HepG2 (cell line): ENCODE results near the gene ACACB. TPM values are rescaled to one million over a fixed set of nuclear protein-coding genes. Genes with fewer than 3 reads are reported as not detected.
A peak's percentile ranks its signal among the peaks of the same experiment; 100 is the strongest.

Source experiments
- ATAC-seq: fragments of 200-7000 bp; cut with Tn5 transposase; 3 replicates; pipeline ENCODE4 v1.9.1; 2020; ENCODE audit warnings: mild to moderate bottlenecking, moderate library complexity
- BruUV-seq: library from RNA; stranded (reverse); fragments of 400-500 nt; replicated peaks from 2 replicates; lab custom pipeline; 2021; lab: Mats Ljungman, UMichigan
- CTCF ChIA-PET: fragments of 300-600 bp; formaldehyde crosslinking; extraction: SDS; loops from one replicate; lab custom pipeline; 2021; ENCODE audit warnings: low total read pairs, inconsistent platforms, low intra/inter-chr PET ratio; lab: Yijun Ruan, JAX
- POLR2A ChIA-PET: fragments of 350-600 bp; sonication (Branson Sonifier 250); formaldehyde crosslinking; loops from one replicate; lab custom pipeline; 2020; ENCODE audit warnings: antibody characterized with exemption, inconsistent platforms; lab: Yijun Ruan, JAX
- DNase-seq: peaks from one replicate; pipeline ENCODE4 v3.0.0-alpha.2; 2015; ENCODE audit warnings: low spot score
- FAIRE-seq: peaks from 3 replicates; lab custom pipeline; 2011; peaks lifted over from hg19 to GRCh38; lab: Jason Lieb, UNC
- H2AFZ ChIP-seq: one replicate; pipeline ENCODE4 v1.6.1; 2011; ENCODE audit warnings: low read length, inconsistent platforms
- H3K27ac ChIP-seq: fragments of 300-600 bp; 3 replicates; pipeline ENCODE4 v1.8.0; 2011; ENCODE audit warnings: mixed run types, mild to moderate bottlenecking, mixed read lengths, low read length, inconsistent platforms; ENCODE audit not compliant: insufficient read depth; ENCODE audit errors: extremely low read length
- H3K27me3 ChIP-seq, 2 experiments: fragments of 200-600 bp in 1 of 2; 2 replicates in 1 of 2; 3 replicates in 1 of 2; pipeline versions ENCODE4 v1.6.0 to v1.8.0; 2011; ENCODE audit warnings: low read length in 2 of 2, mild to moderate bottlenecking in 2 of 2, moderate library complexity in 2 of 2, inconsistent platforms in 1 of 2; ENCODE audit not compliant: insufficient read depth in 2 of 2, control insufficient read depth in 1 of 2
- H3K36me3 ChIP-seq, 2 experiments: fragments of 200-600 bp in 1 of 2; replicated peaks in 1 of 2; 2 replicates in 1 of 2; 3 replicates in 1 of 2; pipeline versions ENCODE4 v1.5.1 to v1.8.0; 2011; ENCODE audit warnings: low read length in 2 of 2, inconsistent platforms in 1 of 2; ENCODE audit not compliant: insufficient read depth in 2 of 2, control insufficient read depth in 1 of 2
- H3K4me1 ChIP-seq: 2 replicates; pipeline ENCODE4 v1.5.1; 2012; ENCODE audit warnings: low read length, inconsistent platforms; ENCODE audit not compliant: insufficient read depth
- H3K4me2 ChIP-seq: 2 replicates; pipeline ENCODE4 v1.6.0; 2011; ENCODE audit warnings: low read depth, low read length, inconsistent platforms
- H3K4me3 ChIP-seq, 3 experiments: fragments of 200-600 bp in 1 of 3; sonication (generic), shearing (Covaris generic) in 1 of 3; replicated peaks in 1 of 3; 2 replicates each; pipeline ENCODE4 v1.5.1; 2011 to 2016; ENCODE audit warnings: low read length in 3 of 3, inconsistent platforms in 2 of 3, low read depth in 2 of 3, mild to moderate bottlenecking in 2 of 3, control low read depth in 1 of 3, mixed read lengths in 1 of 3; ENCODE audit not compliant: insufficient read depth in 1 of 3
- H3K79me2 ChIP-seq: one replicate; pipeline ENCODE4 v1.6.1; 2011; ENCODE audit warnings: low read length, inconsistent platforms; ENCODE audit not compliant: insufficient read depth
- H3K9ac ChIP-seq: 2 replicates; pipeline ENCODE4 v1.6.0; 2011; ENCODE audit warnings: mild to moderate bottlenecking, low read depth, low read length, inconsistent platforms; ENCODE audit not compliant: insufficient read depth
- H3K9me3 ChIP-seq: 2 replicates; pipeline ENCODE4 v1.5.1; 2012; ENCODE audit warnings: mild to moderate bottlenecking, low read length
- H4K20me1 ChIP-seq: 2 replicates; pipeline ENCODE4 v1.6.0; 2011; ENCODE audit warnings: inconsistent platforms, mild to moderate bottlenecking, low read length, moderate library complexity; ENCODE audit not compliant: insufficient read depth
- ARHGAP35 ChIP-seq: sonication (generic); formaldehyde crosslinking; IDR thresholded peaks from 2 replicates; pipeline ENCODE4 v1.9.0; 2022; ENCODE audit warnings: mild to moderate bottlenecking, inconsistent platforms, moderate library complexity, missing genetic modification reagents, borderline replicate concordance
- ARNTL ChIP-seq: sonication (generic); formaldehyde crosslinking; IDR thresholded peaks from 2 replicates; pipeline ENCODE4 v1.4.0; 2020; ENCODE audit warnings: mild to moderate bottlenecking, missing genetic modification reagents
- BHLHE40 ChIP-seq: IDR thresholded peaks from 2 replicates; pipeline ENCODE4 v1.6.1; 2011; ENCODE audit warnings: low read length, improper control_type of control experiment
- CEBPG ChIP-seq: IDR thresholded peaks from 2 replicates; pipeline ENCODE4 v1.6.1; 2016
- DPF2 ChIP-seq: sonication (generic); formaldehyde crosslinking; IDR thresholded peaks from 2 replicates; pipeline ENCODE4 v1.4.0; 2020; ENCODE audit warnings: mild to moderate bottlenecking, low read depth, missing genetic modification reagents, borderline replicate concordance
- HMG20A ChIP-seq: IDR thresholded peaks from 2 replicates; pipeline ENCODE4 v1.6.1; 2016; ENCODE audit warnings: borderline replicate concordance
- HNRNPL ChIP-seq: fragments of 200-400 bp; formaldehyde crosslinking; IDR thresholded peaks from 2 replicates; pipeline ENCODE4 v1.6.1; 2017; ENCODE audit warnings: mild to moderate bottlenecking, low read depth, low read length
- HNRNPLL ChIP-seq: fragments of 200-400 bp; formaldehyde crosslinking; IDR thresholded peaks from 2 replicates; pipeline ENCODE4 v1.6.1; 2017; ENCODE audit warnings: mild to moderate bottlenecking, low read depth, low read length; ENCODE audit not compliant: poor library complexity, severe bottlenecking
- HOXA3 ChIP-seq: sonication (generic); formaldehyde crosslinking; IDR thresholded peaks from 2 replicates; pipeline ENCODE4 v1.5.0; 2020; ENCODE audit warnings: missing genetic modification reagents
- NKX3-1 ChIP-seq: sonication (generic); formaldehyde crosslinking; IDR thresholded peaks from 2 replicates; pipeline ENCODE4 v1.5.0; 2020; ENCODE audit warnings: missing genetic modification reagents
- RARA ChIP-seq: IDR thresholded peaks from 2 replicates; pipeline ENCODE4 v1.6.1; 2016; ENCODE audit warnings: missing genetic modification reagents, missing compliant biosample characterization
- RXRA ChIP-seq: sonication (generic); formaldehyde crosslinking; IDR thresholded peaks from 2 replicates; pipeline ENCODE4 v1.5.1; 2020; ENCODE audit warnings: missing genetic modification reagents
- STAG1 ChIP-seq: sonication (generic); formaldehyde crosslinking; IDR thresholded peaks from 2 replicates; pipeline ENCODE4 v1.4.0; 2020; ENCODE audit warnings: missing genetic modification reagents
- TP53 ChIP-seq: sonication (generic); formaldehyde crosslinking; conservative IDR thresholded peaks from 2 replicates; pipeline ENCODE4 v1.4.0; 2020; ENCODE audit warnings: missing genetic modification reagents
- YEATS2 ChIP-seq: sonication (generic); formaldehyde crosslinking; IDR thresholded peaks from 2 replicates; pipeline ENCODE4 v1.4.0; 2020; ENCODE audit warnings: missing genetic modification reagents, borderline replicate concordance
- ZFP36 ChIP-seq: fragments of 150-350 bp; IDR thresholded peaks from 2 replicates; pipeline ENCODE4 v1.6.1; 2018; ENCODE audit warnings: borderline replicate concordance, low read length, low read depth; ENCODE audit not compliant: partially characterized antibody
- ZNF12 ChIP-seq: sonication (generic); formaldehyde crosslinking; IDR thresholded peaks from 2 replicates; pipeline ENCODE4 v1.5.0; 2020; ENCODE audit warnings: missing genetic modification reagents
- ZNF263 ChIP-seq: sonication (generic); formaldehyde crosslinking; IDR thresholded peaks from 2 replicates; pipeline ENCODE4 v1.4.0; 2020; ENCODE audit warnings: missing genetic modification reagents
- ZNF577 ChIP-seq: sonication (generic); formaldehyde crosslinking; IDR thresholded peaks from 2 replicates; pipeline ENCODE4 v1.4.0; 2020; ENCODE audit warnings: mild to moderate bottlenecking, low read depth, missing genetic modification reagents, borderline replicate concordance
- ZNF788 ChIP-seq: sonication (generic); formaldehyde crosslinking; IDR thresholded peaks from 2 replicates; pipeline ENCODE4 v1.5.0; 2020; ENCODE audit warnings: mild to moderate bottlenecking, missing genetic modification reagents, borderline replicate concordance
- ZSCAN22 ChIP-seq: sonication (generic); formaldehyde crosslinking; IDR thresholded peaks from 2 replicates; pipeline ENCODE4 v1.4.0; 2020; ENCODE audit warnings: mild to moderate bottlenecking, missing genetic modification reagents
- WGBS: methylation state at CpG from one replicate; pipeline ENCODE4 v1.1.6; 2017; ENCODE audit warnings: low lambda C conversion rate; 5-methylcytosine and 5-hydroxymethylcytosine counted together
- in situ Hi-C: cut with HindIII; loops from 2 replicates; pipeline ENCODE4 v1.10.0; 2017; ENCODE audit warnings: low pct_unique_long_range_greater_than_20kb; ENCODE audit not compliant: extremely low pct_ligation_motif_present
- intact Hi-C: fragments of 100-400 bp; cut with micrococcal nuclease; formaldehyde crosslinking; loops from one replicate; pipeline ENCODE4 v1.10.0; 2022; ENCODE audit not compliant: unreplicated experiment
- polyA plus RNA-seq, 8 experiments: library from polyadenylated mRNA; depleted of rRNA in 3 of 8; stranded (reverse) in 7 of 8; unstranded in 1 of 8; fragments of >200 nt; fragmentation: Illumina TruSeq in 4 of 8; extraction: Trizol in 4 of 8; gene quantifications; 2 replicates each; pipeline versions ENCODE4 v1.2.1 to v1.2.3, GENCODE V29; 2011 to 2016; ENCODE audit warnings: low read depth in 4 of 8, missing spikeins in 1 of 8, mixed read lengths in 1 of 8; ENCODE audit not compliant: insufficient read depth in 1 of 8
- total RNA-seq, 5 experiments: library from RNA; depleted of rRNA; stranded (reverse); fragments of >200 nt; fragmentation: Illumina TruSeq; extraction: Trizol; gene quantifications; 2 replicates each; pipeline ENCODE4 v1.2.3, GENCODE V29; 2016; ENCODE audit warnings: low read depth in 1 of 5
- TF ChIP-seq, protein P1 (sequence below): sonication (generic); formaldehyde crosslinking; IDR thresholded peaks from 2 replicates; pipeline ENCODE4 v1.4.0; 2020; ENCODE audit warnings: missing genetic modification reagents
- TF ChIP-seq, protein P2 (sequence below): sonication (generic); formaldehyde crosslinking; IDR thresholded peaks from 2 replicates; pipeline ENCODE4 v1.4.0; 2020; ENCODE audit warnings: missing genetic modification reagents

ACACB gene
- total and polyA plus RNA-seq, 2 of the 13 experiments (the other 11 are each of a cell fraction or from before 2014, with no cell fraction given), result 6.2 to 8.6 TPM

DNA sequence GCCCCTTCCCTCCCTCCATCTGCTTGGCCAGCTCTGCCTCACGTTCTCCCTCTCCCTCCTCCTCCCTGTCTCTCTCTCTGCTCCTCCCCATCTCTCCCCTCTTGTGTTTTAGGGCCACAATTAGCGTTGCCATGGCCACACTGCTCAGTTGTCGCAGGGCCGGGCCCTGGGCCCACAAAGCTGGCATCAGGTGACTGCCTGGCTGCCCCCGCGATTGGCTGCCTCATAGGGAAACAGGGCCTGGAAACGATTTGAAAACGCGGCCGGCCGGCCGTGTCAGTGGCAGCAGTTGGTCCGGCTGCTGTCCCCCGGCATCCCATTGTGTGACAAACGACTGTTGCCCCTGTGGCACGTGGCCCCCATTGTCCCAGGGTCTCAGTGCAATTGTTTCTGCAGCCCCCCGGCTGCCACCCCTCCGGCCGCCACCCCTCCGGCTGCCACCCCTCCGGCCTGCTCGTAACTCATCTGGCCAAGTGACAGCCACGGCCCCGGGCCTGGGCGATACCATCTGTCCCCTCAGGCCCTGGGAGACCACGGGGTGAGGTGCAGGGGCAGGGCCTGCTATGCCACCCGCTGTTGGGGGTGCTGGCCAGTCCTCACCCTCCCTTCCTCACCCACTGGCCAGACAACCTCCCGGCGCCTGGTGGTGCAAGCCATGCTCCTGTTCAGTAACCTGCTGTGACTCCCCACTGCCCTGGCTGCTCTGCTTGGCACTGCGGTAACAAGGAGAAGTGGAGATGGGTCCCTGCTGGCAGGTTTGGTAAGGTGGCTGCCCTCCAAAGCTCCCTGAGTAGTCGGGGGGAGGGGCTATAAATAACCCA, 175.3 kb downstream of the ACACB start:
- WGBS, result 37% methylated on average over 11 of the region's 31 CpGs
- Histone ChIP-seq H3K4me1 (peaks cover 7% of the 10 kb centered on the region), H3K27me3 (peaks cover 0 to 4% of the 10 kb centered on the region in 2 experiments; a peak in 1 of 5 replicates), H3K9ac (no peak overlapping the region), H2AFZ (no peak overlapping the region), H3K79me2 (no peaks in the 10 kb centered on the region), H3K27ac (no peak overlapping the region), H4K20me1 (no peaks in the 10 kb centered on the region), H3K36me3 (no peaks in the 10 kb centered on the region), H3K4me3 (no peak overlapping the region), H3K9me3 (no peaks in the 10 kb centered on the region), H3K4me2 (peak overlapping the region; percentile 27; the same call in 1 of the 2 replicates)
- BruUV-seq, result no TSS peak
- peak; percentile 39 for ATAC-seq
- CTCF ChIA-PET, result no interaction called here
- intact Hi-C loops, result no loop called here
- no peak for FAIRE-seq
- in situ Hi-C loops, result no loop called here
- POLR2A ChIA-PET, result no interaction called here
- DNase-seq, result no peak
- TF ChIP-seq HNRNPLL (peak; percentile 21), RXRA (CRISPR knock-in tag) (no peak), HNRNPL (0 out of 2 replicates have a peak, but pooled peaks have one; percentile 29), ARNTL (no peak), DPF2 (CRISPR knock-in tag) (no peak), ZFP36 (peak; percentile 4), ZSCAN22 (CRISPR knock-in tag) (no peak), ZNF263 (CRISPR knock-in tag) (peak; percentile 47; the same call in 1 of the 2 replicates), NKX3-1 (CRISPR knock-in tag) (no peak), TP53 (CRISPR knock-in tag) (no peak), ZNF577 (no peak), ZNF12 (no peak), ZNF788 (no peak), STAG1 (CRISPR knock-in tag) (no peak), HOXA3 (no peak), BHLHE40 (no peak), ARHGAP35 (CRISPR knock-in tag) (no peak), HMG20A (CRISPR knock-in tag) (no peak), RARA (CRISPR knock-in tag) (no peak), YEATS2 (CRISPR knock-in tag) (no peak), CEBPG (no peak)
- TF ChIP-seq, protein P1, sequence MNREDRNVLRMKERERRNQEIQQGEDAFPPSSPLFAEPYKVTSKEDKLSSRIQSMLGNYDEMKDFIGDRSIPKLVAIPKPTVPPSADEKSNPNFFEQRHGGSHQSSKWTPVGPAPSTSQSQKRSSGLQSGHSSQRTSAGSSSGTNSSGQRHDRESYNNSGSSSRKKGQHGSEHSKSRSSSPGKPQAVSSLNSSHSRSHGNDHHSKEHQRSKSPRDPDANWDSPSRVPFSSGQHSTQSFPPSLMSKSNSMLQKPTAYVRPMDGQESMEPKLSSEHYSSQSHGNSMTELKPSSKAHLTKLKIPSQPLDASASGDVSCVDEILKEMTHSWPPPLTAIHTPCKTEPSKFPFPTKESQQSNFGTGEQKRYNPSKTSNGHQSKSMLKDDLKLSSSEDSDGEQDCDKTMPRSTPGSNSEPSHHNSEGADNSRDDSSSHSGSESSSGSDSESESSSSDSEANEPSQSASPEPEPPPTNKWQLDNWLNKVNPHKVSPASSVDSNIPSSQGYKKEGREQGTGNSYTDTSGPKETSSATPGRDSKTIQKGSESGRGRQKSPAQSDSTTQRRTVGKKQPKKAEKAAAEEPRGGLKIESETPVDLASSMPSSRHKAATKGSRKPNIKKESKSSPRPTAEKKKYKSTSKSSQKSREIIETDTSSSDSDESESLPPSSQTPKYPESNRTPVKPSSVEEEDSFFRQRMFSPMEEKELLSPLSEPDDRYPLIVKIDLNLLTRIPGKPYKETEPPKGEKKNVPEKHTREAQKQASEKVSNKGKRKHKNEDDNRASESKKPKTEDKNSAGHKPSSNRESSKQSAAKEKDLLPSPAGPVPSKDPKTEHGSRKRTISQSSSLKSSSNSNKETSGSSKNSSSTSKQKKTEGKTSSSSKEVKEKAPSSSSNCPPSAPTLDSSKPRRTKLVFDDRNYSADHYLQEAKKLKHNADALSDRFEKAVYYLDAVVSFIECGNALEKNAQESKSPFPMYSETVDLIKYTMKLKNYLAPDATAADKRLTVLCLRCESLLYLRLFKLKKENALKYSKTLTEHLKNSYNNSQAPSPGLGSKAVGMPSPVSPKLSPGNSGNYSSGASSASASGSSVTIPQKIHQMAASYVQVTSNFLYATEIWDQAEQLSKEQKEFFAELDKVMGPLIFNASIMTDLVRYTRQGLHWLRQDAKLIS (CRISPR knock-in tag), result no peak
- TF ChIP-seq, protein P2, sequence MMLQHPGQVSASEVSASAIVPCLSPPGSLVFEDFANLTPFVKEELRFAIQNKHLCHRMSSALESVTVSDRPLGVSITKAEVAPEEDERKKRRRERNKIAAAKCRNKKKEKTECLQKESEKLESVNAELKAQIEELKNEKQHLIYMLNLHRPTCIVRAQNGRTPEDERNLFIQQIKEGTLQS (CRISPR knock-in tag), result no peak
